ENCODE results near the gene WDSUB1.

The WDSUB1 gene

GRCh38 chr2:159285929-159286708 is at the start of gene WDSUB1:
TSS of gene WDSUB1 (minus strand) at chr2:159286703. CDS start at chr2:159283069, 3,634 bp downstream.
- DNase-seq: peak in 1 of 2 experiments; percentile 15

DNA sequence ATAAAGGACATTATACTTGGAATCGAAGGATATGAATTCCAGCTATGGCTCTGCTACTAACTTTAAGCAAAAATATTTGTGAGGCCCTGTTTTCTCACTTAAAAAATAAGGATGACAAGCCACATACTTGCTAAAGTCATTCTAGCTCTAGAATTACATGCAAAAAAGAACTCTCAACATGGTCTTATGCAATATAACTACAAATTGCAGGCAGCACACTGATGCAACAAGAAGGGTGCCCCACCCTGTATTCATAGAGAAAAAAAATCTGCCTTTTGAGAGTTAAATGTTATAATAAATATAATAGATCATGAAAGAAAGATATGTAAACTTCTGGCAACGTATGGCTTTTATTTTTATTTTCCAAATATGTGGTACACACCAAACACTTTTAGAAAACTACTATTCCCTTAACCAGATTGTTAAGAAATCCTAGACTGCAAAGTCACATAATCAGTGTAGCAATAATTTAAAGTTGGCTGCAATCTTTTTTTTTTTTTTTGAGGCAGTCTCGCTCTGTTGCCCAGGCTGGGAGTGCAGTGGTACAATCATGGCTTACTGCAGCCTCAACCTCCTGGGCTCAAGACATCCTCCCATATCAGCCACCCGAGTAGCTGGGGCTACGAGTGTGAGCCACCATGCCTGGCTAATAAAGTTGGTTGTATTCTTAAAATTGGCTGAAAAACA is 40.2 kb upstream of the WDSUB1 start:
- peak; percentile 74 to 75 for DNase-seq

- DNase-seq: no peak
Observed at GRCh38 chr2:159322419-159322818, 35.9 kb upstream of the WDSUB1 start.

DNA sequence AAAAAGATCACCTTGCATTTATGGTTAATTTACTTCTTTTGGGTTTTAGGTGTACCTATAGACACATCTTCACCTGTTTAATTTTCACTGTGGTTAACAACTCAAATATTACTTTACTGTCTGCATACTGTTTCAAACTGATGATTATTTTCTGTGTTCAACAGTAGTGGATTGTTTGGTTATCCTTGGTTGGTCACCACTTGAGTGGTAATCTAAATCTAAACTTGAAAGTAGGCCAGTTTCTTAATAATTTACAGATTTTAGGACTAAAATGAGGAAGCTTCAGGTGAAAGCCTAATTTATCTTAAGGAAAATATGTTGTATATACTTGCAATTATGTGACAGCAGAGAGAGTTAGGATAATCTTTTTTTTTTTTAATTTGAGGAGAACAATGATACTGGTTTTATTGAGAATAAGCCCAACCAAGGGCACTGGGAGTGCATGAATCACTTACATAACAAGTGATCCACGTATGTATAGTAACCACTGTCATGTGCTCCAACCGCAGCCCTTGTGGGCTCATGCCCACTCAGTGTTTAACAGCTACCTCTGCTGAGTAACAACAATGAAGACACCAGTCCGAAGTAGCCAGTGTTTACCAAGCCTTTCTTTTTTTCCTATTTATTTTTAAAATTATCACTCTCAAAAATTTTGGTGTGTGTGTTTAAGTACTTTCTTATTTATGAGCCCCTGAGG is 31.0 kb upstream of the WDSUB1 start:
- no peak for DNase-seq

GRCh38 chr2:159307942-159308341 is 21.4 kb upstream of the WDSUB1 start:
- DNase-seq: no peak

- DNase-seq: no peak
Observed at GRCh38 chr2:159300586-159300985, 14.1 kb upstream of the WDSUB1 start.

- no peak for DNase-seq
Observed at GRCh38 chr2:159298967-159299366, 12.5 kb upstream of the WDSUB1 start.

- no peak for DNase-seq
Observed at GRCh38 chr2:159297042-159297707, 10.7 kb upstream of the WDSUB1 start.

DNA sequence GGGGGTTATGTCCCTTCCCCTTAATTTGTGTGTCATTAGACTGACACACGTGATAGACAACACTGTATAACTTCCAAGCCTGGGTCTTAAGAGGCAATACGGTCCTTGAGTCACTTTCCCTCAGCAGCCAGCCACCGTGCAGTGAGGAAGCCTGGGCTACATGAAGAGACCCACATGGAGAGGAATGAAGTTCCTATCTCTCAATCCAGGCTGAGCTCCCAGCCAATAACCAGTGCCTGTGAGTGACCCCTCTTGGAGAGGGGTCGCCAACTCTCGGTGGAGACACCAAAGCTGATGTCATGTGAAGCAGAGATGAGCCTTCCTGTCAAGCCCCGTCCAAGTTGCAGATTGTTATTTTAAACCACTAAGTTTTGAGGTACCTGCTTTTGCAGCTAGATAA is 5.7 kb upstream of the WDSUB1 start:
- DNase-seq: no peak

DNA sequence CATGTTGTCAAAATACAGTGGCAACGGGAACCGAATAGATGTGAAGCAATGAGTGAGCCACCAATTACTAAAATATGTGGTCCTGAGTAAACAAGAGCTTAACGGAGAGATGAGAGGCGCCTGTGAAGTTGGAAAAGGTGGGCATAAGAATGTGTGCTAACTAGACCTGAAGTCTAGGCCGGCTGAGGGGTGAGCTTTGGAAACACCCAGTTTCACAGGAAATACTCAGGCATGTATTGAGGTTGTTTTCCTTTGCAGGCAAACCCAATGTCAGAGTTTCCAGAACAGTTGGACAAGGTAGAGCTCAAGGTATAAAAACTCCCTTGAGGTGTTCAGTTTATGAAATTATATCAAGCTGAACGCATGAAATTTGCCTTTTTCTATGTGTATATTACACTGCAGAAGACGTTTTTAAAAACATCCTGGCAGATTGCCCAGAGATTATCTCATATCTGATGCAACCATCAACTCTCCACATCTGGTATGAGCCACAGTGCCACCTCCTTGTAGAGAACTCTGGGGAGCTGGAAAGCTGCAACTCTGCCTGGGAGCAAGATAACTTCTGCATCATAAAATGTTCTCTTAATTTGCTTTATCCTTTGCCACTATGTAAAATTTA is 3.9 kb upstream of the WDSUB1 start:
- peak; percentile 73 to 83 for DNase-seq

GRCh38 chr2:159287733-159288132 is 1.2 kb upstream of the WDSUB1 start:
- no peak for DNase-seq

GRCh38 chr2:159286709-159287441 is 372 bp upstream of the WDSUB1 start:
- DNase-seq: peak; percentile 92 to 94

DNA sequence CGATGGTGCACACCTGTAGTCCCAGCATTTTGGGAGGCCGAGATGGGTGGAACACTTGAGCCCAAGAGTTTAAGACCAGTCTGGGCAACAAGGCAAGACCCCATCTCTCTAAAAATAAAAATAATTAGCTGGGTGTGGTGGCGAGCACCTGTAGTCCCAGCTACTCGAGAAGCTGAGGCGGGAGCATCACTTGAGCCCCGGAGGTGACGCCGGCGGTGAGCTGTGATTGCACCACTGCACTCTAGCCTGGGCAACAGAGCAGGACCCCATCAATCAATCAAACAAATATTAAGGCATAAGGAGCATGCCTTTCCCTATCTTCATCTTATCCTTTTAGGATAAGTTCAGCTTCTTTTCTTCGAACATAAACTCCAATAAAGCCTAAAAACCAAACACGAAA is 1.1 kb downstream of the WDSUB1 start:
- DNase-seq: no peak

- no peak for DNase-seq
Observed at GRCh38 chr2:159283529-159283928, 3.0 kb downstream of the WDSUB1 start.

DNA sequence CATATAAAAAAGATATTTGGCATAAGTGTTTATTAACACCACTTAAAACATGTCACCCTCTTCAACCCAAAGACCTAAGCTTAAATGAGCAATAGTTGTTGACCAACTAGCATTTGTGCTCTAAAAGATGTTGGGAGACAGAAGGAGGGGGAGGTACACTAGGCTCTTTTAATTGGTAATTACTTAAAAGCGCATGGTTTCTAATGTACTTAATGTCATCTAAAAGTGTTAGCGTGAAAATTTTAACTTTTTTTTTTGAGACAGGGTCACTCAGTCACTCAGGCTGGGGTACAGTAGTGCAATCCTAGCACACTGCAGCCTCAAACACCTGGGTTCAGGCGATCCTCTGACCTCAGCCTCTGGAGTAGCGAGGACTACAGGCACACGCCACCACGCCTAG is 5.5 kb downstream of the WDSUB1 start:
- no peak for DNase-seq

DNA sequence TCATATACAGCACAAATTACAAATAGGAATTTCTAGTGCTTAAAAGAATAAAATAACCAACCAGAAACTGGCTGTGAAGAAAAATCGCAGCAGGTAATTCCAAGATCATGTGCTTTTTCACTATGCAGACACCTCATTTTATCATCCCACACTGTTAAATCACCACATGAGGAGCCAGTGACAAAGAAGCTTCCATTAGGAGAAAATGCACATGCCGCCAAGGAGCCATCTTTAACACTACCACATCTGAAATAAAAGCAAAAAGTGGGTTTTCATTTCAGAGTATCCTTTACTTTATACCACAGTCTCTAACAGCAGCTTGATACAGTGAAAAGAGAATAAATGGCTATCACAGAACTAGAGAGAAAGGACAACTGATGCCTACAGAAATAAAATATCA is 6.8 kb downstream of the WDSUB1 start:
- no peak for DNase-seq

DNA sequence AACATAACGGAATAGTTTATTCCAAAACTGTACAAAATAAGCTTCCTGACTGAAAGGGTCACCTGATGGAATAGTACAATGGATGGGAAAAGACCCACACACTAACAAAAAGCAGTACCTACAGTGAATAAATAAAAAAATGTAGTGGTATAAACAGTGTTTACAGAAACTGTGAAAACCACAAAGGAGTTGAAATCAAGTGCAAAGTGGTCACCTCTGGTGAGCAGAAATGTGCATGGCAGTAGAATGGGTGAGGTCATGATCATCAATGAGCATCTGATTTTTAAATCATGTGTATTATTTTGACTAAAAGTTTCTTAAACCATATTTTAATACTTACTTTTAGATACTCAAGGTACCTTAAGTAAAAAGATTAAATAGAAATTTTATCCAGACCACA is 11.4 kb downstream of the WDSUB1 start:
- DNase-seq: no peak

DNA sequence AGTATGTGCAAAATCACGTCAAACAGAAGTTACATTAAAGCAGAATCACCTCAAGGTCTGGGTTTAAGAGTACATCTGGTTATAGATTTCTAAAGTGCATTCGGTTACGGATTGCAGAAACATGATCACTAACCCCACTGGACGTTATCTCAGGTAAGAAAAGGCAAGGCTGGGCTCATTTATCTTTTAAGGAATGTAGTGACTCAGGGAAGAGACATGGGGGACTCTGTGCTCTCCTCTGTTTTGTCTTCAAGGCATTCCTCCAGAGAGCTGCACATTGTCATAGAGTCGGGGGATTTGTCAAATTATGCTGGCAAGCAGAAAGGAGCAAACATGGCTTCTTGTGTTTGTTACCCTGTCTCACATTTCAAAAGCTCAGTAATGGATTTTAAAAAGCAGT is 14.3 kb downstream of the WDSUB1 start:
- no peak for DNase-seq

DNA sequence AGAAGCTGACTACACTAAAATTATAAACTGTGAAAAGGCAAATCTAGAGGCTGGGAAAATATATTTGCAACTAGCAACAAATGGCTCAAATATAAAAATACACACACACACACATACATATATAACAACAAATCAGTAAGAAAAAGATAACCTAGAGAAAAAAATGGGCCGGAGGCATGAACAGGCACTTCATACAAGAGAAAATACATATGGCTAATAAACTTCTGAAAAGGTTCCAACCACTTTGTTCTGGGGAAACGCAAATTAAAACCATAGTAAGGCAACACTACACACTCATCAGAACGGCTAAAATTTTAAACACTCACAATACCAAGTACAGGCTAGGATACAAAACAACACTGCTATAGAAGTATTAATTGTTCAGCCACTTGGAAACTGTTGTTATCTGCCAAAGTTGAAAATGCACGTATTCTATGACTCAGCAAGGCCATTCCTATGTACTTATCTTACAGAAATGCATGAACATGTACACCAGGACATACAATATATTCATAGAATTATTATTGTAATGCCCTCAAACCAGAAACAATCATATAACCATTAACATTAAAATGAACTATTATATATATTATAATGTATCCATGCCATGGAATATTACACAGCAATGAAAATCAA is 15.6 kb downstream of the WDSUB1 start:
- no peak for DNase-seq

DNA sequence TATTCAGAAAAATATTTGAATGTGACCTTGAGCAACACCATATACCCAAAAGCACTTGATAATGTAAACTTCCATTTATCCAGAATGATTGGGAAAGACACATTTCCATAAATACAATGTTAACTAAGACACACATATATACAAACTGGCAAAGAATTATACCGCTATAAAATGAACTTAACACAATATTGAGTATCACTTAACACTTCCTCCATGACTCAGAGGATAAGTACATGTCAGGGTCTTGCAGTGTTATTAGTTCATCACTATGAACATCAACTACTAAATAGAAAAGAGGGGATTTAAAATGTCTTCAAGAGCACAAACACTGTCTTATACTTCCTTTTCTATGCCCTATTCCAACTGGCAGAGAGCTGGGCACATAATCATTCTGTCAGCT is 18.6 kb downstream of the WDSUB1 start:
- no peak for DNase-seq

GRCh38 chr2:159266554-159266953 is 19.9 kb downstream of the WDSUB1 start:
- DNase-seq: no peak

- no peak for DNase-seq
Observed at GRCh38 chr2:159265171-159265576, 21.3 kb downstream of the WDSUB1 start.

All from AML-193 (cell line).